HL-60 (cell line): Measurements from ENCODE around the gene BCL10.
A peak's percentile ranks its signal among the peaks of the same experiment; 100 is the strongest.

Experiments
- DNase-seq, 2 experiments: peaks; one replicate each; pipeline ENCODE4 v3.0.0-alpha.2; 2010 to 2020; ENCODE audit warnings: low read depth in 1 of 2, low spot score in 1 of 2
- H3K27ac ChIP-seq: fragments of 250-450 bp; sonication (Bioruptor Pico); replicated peaks from 2 replicates; pipeline ENCODE4 v1.5.1; 2020; ENCODE audit warnings: mild to moderate bottlenecking, moderate library complexity
- H3K27me3 ChIP-seq: fragments of 250-450 bp; sonication (Bioruptor Pico); 2 replicates; pipeline ENCODE4 v1.5.1; 2021; ENCODE audit warnings: mild to moderate bottlenecking, moderate library complexity; ENCODE audit not compliant: insufficient read depth, poor library complexity, severe bottlenecking
- H3K4me3 ChIP-seq: replicated peaks from 2 replicates; pipeline ENCODE4 v1.5.1; 2011; ENCODE audit warnings: mild to moderate bottlenecking, control low read depth, low read length; ENCODE audit not compliant: insufficient read depth
- CTCF ChIP-seq: IDR thresholded peaks from one replicate; pipeline ENCODE4 v1.5.1; 2011; ENCODE audit warnings: low read length, control low read depth, inconsistent platforms; ENCODE audit not compliant: insufficient read depth
- GABPA ChIP-seq: IDR thresholded peaks from 2 replicates; pipeline ENCODE4 v1.6.1; 2012; ENCODE audit warnings: low read depth
- POLR2AphosphoS5 ChIP-seq: IDR thresholded peaks from 2 replicates; pipeline ENCODE4 v1.6.1; 2012; ENCODE audit warnings: low read depth
- REST ChIP-seq: IDR thresholded peaks from 2 replicates; pipeline ENCODE4 v1.6.1; 2012; ENCODE audit warnings: low read depth; ENCODE audit not compliant: insufficient replicate concordance
- SPI1 ChIP-seq: IDR thresholded peaks from 2 replicates; pipeline ENCODE4 v1.6.1; 2012; ENCODE audit warnings: low read depth, mild to moderate bottlenecking, borderline replicate concordance

The BCL10 gene

GRCh38 chr1:85322655-85323054 is 46.2 kb upstream of the BCL10 start:
- no peak overlapping the region for H3K27ac ChIP-seq
- no peak for DNase-seq
- H3K27me3 ChIP-seq: no peaks in the 10 kb centered on the region
- TF ChIP-seq SPI1: no peak
- TF ChIP-seq REST: no peak
- no peak for TF ChIP-seq POLR2AphosphoS5
- no peak for TF ChIP-seq GABPA
- no peak for TF ChIP-seq CTCF
- H3K4me3 ChIP-seq: no peak overlapping the region

DNA sequence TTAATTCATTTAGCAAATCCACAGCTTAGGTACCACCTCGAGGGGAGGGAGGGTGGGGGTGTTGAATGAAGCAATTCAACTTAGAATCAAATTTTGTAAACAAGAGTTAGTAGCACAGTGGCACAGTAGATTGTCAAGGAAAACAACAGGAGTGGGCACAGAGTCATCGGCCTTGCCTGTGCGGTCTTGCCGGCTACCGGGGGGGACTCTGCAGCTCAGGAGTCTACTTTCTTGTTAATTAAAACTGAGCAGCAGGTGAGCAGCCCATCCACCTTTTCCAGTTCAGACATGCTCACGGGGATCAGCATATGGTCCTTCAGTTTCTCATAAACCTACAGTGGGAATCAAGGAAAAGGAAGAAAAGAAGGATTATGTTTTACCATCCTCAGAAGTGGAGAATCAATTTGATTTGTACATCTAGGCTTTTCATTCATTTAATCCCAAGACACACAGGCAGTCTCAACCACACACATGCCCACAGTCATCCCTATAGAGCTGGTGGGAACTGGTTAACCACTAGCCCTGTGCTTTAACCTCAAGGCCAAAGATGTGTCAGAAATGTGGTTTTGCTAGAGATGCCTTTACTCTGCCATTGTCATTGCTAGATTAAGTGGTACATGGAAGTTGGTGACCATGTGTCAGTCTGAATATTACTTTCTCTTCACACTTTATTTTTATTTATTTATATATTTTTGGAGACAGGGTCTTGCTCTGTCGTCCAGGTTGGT is 45.0 kb upstream of the BCL10 start:
- TF ChIP-seq POLR2AphosphoS5 (0 out of 2 replicates have a peak, but pooled peaks have one; percentile 22), GABPA (no peak)
- Histone ChIP-seq H3K27me3 (no peaks in the 10 kb centered on the region), H3K27ac (no peak overlapping the region), H3K4me3 (no peak overlapping the region)
- peak in 1 of 2 experiments; percentile 18 for DNase-seq

- Histone ChIP-seq H3K27ac (no peak overlapping the region), H3K27me3 (no peaks in the 10 kb centered on the region), H3K4me3 (no peak overlapping the region)
- no peak for TF ChIP-seq POLR2AphosphoS5
- no peak for TF ChIP-seq SPI1
- TF ChIP-seq CTCF: no peak
- TF ChIP-seq REST: no peak
- no peak for TF ChIP-seq GABPA
- DNase-seq: no peak
Observed at GRCh38 chr1:85320371-85321131, 44.1 kb upstream of the BCL10 start.

DNA sequence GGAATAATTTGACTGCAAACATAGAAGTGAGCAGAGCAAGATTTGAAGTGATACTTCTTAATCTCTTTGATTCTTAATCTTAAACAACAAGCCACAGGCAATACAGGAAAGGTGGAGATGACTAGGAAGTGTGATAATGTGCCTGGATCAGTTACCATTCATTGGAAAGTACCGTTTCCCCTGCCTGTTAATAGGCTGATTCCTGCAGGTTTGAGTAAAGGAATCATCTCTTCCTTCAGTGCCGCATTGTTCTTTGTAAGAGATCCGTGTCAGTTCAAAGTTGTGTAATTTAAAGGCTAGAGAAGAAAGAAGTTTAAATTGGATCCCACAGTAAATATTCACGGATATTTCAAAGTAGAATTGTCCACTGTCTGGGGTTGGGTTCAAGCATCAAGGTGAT is 43.5 kb upstream of the BCL10 start:
- no peak overlapping the region for H3K4me3 ChIP-seq
- no peak for DNase-seq
- H3K27me3 ChIP-seq: no peaks in the 10 kb centered on the region
- no peak overlapping the region for H3K27ac ChIP-seq
- TF ChIP-seq GABPA (no peak), CTCF (no peak), POLR2AphosphoS5 (no peak), REST (no peak), SPI1 (no peak)
